Vagina (tissue), 2 donors: Measurements from ENCODE around the gene MTMR4.
"Not testable (repeated sequence)": the region's sequence is repeated elsewhere in the genome, so short reads cannot be mapped to it uniquely, and the experiment has no call there.

Experiments used
- POLR2A ChIP-seq, 2 donors: fragments of 450-650 bp; IDR thresholded peaks; one replicate each; pipeline ENCODE4 v1.6.1; 2017; ENCODE audit warnings: antibody characterized with exemption in 2 of 2, mild to moderate bottlenecking in 2 of 2, moderate library complexity in 2 of 2
- TF ChIP-seq, protein P1 (sequence below), 3 experiments: fragments of 450-650 bp in 2 of 3; fragments of 200-600 bp in 1 of 3; sonication (generic) in 1 of 3; IDR thresholded peaks; one replicate each; pipeline ENCODE4 v1.5.1; 2017 to 2019; ENCODE audit warnings: antibody characterized with exemption in 3 of 3, mild to moderate bottlenecking in 2 of 3, moderate library complexity in 2 of 3

DNA sequence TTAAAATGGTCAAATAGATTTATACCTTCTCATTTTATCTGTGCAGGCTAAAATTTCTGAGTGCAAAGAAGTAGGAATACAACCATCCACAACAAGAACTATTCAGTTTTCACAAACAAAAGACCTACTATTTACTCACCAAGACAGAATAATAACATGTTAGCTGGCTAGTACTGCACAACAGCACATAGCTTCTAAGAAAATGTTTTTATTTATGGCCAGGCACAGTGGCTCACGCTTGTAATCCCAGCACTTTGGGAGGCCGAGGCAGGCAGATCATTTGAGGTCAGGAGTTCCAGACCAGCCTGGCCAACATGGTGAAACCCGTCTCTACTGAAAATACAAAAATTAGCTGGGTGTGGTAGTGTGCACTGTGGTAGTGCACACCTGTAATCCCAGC is 40.7 kb upstream of the MTMR4 start:
- TF ChIP-seq, protein P1, sequence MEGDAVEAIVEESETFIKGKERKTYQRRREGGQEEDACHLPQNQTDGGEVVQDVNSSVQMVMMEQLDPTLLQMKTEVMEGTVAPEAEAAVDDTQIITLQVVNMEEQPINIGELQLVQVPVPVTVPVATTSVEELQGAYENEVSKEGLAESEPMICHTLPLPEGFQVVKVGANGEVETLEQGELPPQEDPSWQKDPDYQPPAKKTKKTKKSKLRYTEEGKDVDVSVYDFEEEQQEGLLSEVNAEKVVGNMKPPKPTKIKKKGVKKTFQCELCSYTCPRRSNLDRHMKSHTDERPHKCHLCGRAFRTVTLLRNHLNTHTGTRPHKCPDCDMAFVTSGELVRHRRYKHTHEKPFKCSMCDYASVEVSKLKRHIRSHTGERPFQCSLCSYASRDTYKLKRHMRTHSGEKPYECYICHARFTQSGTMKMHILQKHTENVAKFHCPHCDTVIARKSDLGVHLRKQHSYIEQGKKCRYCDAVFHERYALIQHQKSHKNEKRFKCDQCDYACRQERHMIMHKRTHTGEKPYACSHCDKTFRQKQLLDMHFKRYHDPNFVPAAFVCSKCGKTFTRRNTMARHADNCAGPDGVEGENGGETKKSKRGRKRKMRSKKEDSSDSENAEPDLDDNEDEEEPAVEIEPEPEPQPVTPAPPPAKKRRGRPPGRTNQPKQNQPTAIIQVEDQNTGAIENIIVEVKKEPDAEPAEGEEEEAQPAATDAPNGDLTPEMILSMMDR (IDR thresholded peaks at IDR 0.05): not testable (repeated sequence)
- TF ChIP-seq POLR2A (IDR thresholded peaks at IDR 0.05): not testable (repeated sequence)
